NCI-H2171 treated with DMSO at 0.1 percent for 48 hours (cell line): ENCODE measurements around the gene PRKAG2.

Source experiments
- DNase-seq: peaks from one replicate; lab custom pipeline; 2025; lab: John Stamatoyannopoulos, UW

PRKAG2 gene

GRCh38 chr7:151900986-151901621 is 24.2 kb upstream of the PRKAG2 start:
- no peak for DNase-seq

DNA sequence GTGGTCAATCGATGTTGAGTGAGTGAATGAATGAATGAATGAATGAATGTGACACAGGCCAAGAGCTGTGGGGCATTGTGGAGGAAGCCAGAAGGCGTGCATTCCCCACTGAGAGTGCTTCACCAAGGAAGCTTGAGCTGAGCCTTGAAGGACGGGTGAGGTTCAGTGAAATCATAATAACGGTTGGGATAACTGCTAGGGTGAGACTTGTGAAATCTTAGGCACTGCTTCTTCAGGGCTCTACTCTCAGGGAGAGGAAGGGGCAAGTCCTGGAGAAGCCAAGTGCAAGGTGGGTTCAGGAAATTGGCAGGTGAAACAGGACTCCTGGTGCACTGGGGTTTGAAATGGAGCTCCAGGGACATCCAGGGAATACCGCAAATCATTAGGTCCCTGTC is 23.7 kb upstream of the PRKAG2 start:
- no peak for DNase-seq

DNA sequence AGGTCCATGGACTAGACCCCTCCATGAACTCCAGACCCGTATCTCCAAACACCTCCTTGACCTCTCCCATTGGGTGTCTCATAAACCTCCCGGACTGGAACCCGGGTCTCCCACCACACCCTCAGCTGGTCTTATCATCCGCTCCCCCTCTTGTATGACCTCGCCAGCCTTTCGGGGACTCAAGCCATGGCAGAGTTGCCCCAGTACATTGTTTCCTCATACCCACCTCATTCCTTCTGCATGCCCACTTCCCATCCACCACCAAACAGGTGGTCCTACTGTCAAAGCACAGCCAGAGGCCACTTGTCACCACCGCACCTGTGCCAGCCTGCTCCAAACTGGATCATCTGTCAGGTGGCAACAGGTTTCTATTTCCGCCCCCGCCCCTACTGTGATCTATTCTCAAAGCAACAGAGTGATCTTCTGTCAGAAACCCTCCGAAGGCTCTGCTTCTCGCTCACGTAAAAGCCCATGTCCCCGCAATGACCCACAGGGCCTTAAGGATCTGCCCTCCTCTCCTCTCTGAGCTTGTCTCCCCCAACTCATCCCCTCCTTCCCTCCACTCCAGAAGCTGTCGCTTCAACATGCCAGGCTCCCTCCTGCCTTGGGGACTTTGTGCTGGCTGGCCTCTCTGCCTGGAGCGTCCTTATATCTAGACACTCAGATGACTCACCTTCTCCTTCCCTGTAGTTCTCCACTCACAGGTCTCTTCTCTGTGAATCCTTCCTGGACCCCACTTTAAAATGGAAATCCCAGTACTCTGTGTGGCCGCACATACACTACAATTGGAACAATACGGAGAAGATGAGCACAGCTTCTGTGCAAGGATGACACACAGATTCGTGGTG is 22.8 kb upstream of the PRKAG2 start:
- DNase-seq: no peak

DNA sequence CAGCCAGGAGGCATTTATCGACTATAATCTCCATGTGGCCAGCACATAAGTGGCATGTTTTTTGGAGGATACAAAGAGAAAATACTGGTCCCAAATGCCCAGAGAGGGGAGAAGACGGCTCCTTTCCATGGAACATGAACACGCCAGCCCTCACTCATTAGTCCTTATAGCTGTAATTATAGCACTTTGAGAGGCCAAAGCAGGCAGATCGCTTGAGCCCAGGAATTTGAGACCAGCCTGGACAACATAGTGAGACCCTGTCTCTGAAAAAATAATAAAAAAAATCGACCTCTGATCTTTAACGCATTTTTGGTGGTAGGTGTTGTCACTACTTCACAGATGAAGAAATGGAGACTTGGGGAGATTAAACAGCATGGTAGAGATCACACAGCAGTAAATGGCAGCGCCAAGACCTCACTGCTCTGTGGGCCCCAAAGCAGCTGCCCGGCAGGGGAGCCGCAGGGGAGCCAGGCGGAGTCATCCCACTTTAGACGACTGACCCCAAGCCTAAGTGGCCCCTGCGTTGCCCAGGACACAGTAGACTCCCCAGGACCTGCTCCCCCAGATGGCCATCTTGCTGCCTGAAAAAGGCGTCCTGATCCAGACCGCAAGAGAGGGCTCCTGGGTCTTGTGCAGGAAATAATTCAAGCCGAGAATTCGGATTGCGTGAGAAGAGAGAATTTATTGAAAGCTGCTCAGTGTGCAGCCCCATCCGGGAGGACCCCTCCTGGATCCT is 21.2 kb upstream of the PRKAG2 start:
- no peak for DNase-seq

GRCh38 chr7:151897161-151897731 is 20.3 kb upstream of the PRKAG2 start:
- DNase-seq: no peak

- DNase-seq: peak; percentile 8
These were observed 19.6 kb upstream of the PRKAG2 start for GRCh38 chr7:151896486-151896885.

GRCh38 chr7:151896086-151896485 is 19.2 kb upstream of the PRKAG2 start:
- no peak for DNase-seq

DNA sequence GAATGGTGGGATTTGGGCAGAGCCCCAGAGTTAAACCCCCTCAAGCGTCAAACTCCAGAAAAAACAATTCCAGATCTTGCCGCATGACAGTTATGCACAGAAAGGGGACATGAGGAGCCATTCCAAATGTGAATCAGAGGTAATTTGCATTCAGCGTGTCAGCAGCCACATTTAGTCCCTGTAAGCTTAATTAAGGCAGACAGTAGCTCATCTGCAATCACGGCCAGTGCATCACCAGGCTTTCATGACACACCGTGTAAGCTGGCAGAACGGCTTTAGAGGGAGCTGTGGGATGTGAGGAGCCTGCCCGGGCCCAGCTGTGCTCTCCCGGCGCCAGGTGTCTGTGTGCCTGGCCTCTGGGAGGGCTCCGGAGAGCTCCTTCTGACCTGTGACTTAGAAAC is 18.7 kb upstream of the PRKAG2 start:
- DNase-seq: no peak

DNA sequence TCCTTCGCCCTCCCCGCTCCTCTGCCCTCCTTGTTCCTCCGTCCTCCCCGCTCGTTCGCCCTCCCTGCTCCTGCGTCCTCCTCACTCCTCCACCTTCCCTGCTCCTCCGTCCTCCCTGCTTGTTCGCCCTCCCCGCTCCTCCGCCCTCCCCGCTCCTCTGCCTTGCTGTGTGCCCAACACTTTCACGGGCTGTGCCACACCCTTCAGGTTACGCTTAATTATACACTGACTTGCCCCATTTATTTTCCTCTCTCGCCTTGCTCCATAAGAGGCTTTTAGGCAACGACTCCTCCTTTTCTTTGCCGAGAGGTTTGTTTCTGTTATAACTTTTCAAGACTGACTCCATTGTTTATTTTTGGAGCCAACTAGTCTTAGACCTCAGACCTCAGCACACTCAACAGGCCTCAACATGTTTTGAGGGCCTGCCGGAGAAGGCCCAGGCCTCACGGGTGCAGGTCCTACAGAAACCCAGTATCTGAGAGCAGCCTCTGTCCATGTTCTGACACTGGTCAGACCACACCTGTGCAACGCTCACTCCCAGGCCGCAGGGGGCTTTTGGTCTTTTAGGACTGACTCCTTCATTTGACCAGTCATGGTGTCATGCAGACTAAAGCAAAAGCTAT is 18.2 kb upstream of the PRKAG2 start:
- DNase-seq: no peak

- DNase-seq: no peak
These were observed 17.4 kb upstream of the PRKAG2 start for GRCh38 chr7:151894111-151895007.

GRCh38 chr7:151893405-151893923 is 16.5 kb upstream of the PRKAG2 start:
- DNase-seq: no peak

- DNase-seq: no peak
These were observed 14.8 kb upstream of the PRKAG2 start for GRCh38 chr7:151891753-151892152.

DNA sequence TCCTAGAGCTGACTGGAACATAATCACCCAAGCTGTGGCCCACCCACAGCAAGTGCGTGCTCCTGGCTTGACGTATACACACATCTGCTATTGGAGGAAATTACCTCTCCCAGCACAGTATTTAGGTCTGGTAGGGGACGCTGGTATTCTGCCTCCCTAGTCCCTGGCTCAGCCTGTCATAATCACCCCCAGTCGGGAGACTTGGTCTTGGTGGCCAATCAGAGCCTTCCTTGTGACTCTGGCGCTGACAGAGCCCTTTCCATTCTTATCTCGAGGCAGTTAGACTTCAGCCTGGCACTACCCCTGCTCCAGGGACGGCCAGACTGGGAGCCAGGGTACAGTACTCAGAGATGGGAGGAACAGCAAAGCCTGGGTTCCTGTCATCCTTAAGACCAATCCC is 14.3 kb upstream of the PRKAG2 start:
- DNase-seq: no peak

DNA sequence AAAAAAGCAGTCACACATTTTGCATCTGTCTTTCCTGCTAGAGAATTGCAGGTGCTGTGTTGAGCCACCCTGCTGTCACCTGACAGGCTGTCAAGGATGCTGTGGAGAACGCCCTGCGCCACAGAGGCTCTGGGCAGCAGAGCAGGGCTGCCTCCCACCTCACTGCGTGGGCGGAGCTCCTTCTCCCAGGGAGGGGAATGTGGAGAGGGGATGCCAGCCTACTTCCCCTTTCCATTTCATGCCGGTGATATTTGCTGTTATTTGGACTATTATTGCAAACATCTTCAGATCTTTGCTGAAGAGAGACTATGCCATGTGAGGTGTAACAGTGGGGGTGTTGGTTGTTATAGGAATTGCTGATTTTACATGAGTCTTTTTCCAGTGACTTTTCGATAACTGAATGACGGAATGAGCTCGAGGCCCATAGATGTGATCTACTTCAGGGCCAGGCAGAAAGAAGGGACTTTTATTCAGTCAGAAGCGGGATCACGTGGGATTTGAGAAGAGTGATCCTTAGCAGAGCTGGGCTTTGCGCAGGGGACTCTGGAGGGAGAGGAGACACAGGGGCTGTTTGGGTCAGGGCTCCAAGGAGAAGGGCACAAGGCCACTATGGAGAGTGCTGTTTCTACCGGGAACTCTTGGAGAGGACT is 13.6 kb upstream of the PRKAG2 start:
- peak; percentile 22 for DNase-seq

DNA sequence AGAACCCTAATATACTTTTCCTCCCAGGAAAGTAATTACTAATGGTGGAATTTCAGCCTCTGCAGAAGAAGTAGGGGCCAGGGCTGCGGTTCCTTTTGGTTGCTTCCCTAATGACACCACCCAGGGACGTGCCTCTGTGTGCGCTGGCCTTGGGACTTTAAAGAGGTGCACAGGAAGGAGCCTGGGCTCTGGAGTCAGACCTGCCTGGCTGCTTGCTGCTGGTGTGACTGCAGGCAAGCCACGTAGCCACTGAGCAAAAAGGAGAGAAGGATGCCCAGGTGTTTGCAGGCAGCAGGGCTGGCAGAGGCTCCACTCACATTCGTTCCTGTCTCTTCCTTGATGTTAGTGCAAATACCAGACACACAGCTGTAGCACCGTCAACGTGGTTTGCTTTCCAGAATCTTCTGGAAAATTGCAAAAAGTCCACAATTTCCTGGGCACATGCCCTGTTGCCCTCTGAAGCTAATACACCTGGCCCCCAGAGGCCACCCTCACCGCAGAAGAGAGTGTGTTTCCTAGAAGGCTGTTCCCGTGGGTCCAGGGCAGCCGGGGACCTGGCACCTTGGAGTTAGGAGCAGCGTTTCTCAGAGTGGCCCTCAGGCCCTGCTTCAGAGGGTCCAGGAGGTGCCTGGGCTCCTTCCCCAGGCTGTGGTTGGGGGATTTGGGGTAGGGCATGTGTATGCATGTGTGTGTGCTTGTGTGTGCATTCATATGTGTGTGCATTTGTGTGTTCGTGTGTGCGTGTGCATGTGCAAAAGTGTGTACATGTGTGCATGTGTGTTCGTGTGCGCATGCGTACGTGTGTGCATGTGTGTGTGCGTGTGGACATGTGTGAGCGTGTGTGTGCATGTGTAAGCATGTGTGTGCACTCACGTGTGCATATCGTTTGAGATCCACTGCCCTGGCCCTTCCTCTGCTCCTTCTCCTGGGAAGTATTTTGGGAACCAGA is 12.8 kb upstream of the PRKAG2 start:
- no peak for DNase-seq

DNA sequence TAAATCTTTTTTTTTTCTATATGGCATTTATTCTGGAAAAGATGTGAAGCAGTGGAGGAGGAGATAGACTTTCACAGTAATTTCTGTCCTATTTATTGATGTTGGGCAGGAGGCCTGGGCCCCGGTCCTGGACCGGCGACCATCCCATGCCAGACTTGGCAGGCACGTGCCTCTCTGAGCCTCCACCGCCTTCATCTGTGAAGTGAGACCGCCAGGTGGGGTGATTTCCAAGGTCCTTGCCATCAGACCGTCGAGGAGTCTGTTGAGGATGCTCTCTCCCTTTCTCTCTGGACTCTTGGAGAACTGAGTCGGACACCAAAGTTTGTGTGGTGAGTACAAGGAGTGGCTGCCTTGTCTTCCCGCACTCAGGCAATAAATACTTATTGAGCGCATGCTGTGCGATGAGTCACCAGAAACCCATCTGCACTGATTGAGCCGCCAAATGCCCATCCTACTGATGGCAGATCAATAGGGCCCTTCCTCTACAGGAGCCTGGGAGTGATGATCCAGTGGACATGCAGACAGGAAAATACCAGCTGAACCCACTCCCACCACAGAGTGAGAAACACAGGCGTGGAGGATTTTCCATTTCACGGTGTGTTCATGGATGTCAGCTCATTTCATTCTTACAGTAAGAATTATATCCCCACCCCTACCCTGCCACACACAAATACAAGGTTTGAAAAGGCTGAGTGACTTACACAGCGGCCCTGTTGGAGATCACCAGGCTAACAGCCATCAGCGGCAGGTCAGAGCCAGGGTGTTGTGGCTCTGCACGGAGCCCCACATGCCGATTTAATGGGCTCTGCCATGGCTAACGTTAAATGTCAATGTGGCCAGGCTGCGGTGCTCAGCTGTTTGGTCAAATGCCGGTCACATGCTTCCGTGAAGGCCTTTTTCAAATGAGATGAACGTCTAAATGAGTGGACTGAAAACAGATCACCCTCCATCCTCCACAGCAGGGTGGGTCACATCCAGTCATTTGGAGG is 11.5 kb upstream of the PRKAG2 start:
- no peak for DNase-seq

DNA sequence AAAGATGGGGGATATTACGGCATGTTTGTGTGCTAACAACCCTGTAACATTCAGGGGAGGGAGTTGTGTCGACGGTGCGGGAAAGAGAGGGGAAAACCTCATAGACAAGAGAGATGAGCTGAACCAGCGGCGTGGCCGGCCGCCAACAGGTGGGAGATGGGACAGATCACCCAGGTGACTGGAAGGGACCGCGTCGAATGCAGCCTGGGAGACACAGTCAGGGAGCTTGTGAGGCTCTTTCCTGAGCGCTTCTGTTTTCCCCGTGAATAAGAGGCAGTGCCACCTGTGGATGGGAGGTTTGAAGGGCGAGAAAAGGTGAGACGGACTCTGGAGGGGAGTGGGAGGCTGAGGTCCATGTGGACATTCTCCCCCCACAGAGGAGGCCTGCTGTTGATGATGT is 9.9 kb upstream of the PRKAG2 start:
- DNase-seq: no peak

- DNase-seq: no peak
These were observed 8.3 kb upstream of the PRKAG2 start for GRCh38 chr7:151885202-151885580.
